GM12878 (cell line): ENCODE data around the gene SOST. TPM values are rescaled to one million over a fixed set of nuclear protein-coding genes. Genes with fewer than 3 reads are reported as not detected.
A peak's percentile ranks its signal among the peaks of the same experiment; 100 is the strongest.

Experiments
- BHLHE40 ChIP-seq, 2 experiments: fragments of 450-650 bp in 1 of 2; IDR thresholded peaks; 2 replicates each; pipeline ENCODE4 v1.6.1; 2011 to 2017; ENCODE audit warnings: low read depth in 2 of 2, borderline replicate concordance in 1 of 2, improper control_type of control experiment in 1 of 2, low read length in 1 of 2, mild to moderate bottlenecking in 1 of 2
- HCFC1 ChIP-seq: fragments of 150-350 bp; IDR thresholded peaks from 2 replicates; pipeline ENCODE4 v1.6.1; 2014; ENCODE audit warnings: low read length
- MTA3 ChIP-seq: IDR thresholded peaks from 2 replicates; pipeline ENCODE4 v1.6.1; 2012; ENCODE audit warnings: low read length, inconsistent platforms, borderline replicate concordance
- NR2C1 ChIP-seq: fragments of 450-650 bp; IDR thresholded peaks from 2 replicates; pipeline ENCODE4 v1.6.1; 2017; ENCODE audit warnings: antibody characterized with exemption, mild to moderate bottlenecking, moderate library complexity
- NR2F1 ChIP-seq: fragments of 450-650 bp; conservative IDR thresholded peaks from 2 replicates; pipeline ENCODE4 v1.6.1; 2017; ENCODE audit warnings: mild to moderate bottlenecking
- ZBTB4 ChIP-seq: fragments of 450-650 bp; formaldehyde crosslinking; IDR thresholded peaks from 2 replicates; pipeline ENCODE4 v1.4.0; 2022; ENCODE audit warnings: mild to moderate bottlenecking, moderate library complexity
- polyA plus RNA-seq, 11 experiments: library from polyadenylated mRNA; depleted of rRNA in 4 of 11; unstranded in 6 of 11; stranded (reverse) in 5 of 11; fragments of >200 nt; fragmentation: Nextera tagmentation in 4 of 11; fragmentation: Illumina TruSeq in 1 of 11; extraction: Ambion mirVana in 4 of 11; extraction: Trizol in 1 of 11; gene quantifications; 1 replicate in 1 of 11; 2 replicates in 10 of 11; pipeline versions ENCODE4 v1.2.1 to v1.2.3, GENCODE V29; 2011 to 2016; ENCODE audit warnings: inconsistent platforms in 2 of 11, missing spikeins in 2 of 11, low read depth in 1 of 11
- total RNA-seq, 4 experiments: library from RNA; depleted of rRNA in 3 of 4; stranded (reverse); fragments of >200 nt in 3 of 4; fragmentation: Illumina TruSeq in 1 of 4; extraction: Trizol in 1 of 4; gene quantifications; 2 replicates each; pipeline versions ENCODE4 v1.2.1 to v1.2.3, GENCODE V29; 2013 to 2021

The SOST gene
- total and polyA plus RNA-seq, 10 of the 15 experiments (the other 5 are each of a cell fraction or from before 2014, with no cell fraction given): not detected

DNA sequence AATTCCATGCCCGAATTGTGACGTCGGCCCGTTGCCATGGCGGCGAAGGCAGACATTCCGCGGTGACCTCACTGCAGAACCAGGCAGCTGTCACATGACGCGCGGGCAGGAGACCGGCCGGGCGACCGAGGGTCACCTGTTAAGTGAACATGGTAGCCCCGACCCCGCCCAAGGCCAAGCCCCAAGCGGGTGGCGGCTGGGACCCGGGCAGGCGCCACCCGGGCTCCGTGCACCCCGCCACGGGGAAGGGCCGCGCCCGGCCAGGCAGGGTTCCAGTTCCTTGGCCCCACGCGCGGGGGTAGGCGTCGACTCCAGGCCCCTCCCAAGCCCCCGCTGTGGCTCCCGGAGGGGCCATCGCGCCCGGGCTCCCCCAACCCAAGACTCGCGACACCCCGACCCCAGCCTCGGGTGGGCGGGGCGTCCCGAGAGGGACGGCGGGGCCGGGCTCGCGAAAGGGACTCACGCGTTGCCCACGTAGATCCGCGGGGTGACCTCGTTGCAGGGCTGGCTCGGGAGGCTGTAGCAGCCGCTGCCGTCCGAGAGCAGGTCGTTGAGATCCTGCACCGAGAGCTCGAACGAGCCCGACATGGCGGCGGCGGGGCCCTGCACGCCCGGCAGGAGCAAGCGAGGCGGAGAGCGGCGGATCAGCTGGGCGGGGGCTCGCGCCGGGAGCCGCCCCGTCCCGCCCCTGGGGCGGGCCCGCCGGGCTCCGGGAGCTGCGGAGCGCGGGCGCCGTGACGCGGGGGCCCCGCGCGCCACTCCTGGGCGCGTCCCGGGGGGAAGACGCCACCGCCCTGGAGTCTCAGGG is 19.9 kb upstream of the SOST start, which contains the start of gene DUSP3 (continued):
- TF ChIP-seq NR2C1: 0 out of 2 replicates have a peak, but pooled peaks have one; percentile 4
- TF ChIP-seq BHLHE40 (IDR thresholded peaks at IDR 0.05; ENCODE audit: borderline replicate concordance in 1 of 2, low read depth in 2 of 2, low read length in 1 of 2): peak; percentile 33 to 69; a peak in 2 of 4 replicates
- no peak for TF ChIP-seq HCFC1
- TF ChIP-seq MTA3: no peak
- TF ChIP-seq NR2F1: 0 out of 2 replicates have a peak, but pooled peaks have one; percentile 60
- no peak for TF ChIP-seq ZBTB4 (CRISPR knock-in tag)
